ENCODE results near the gene CD46. TPM values are rescaled to one million over a fixed set of nuclear protein-coding genes. Genes with fewer than 3 reads are reported as not detected.
A peak's percentile ranks its signal among the peaks of the same experiment; 100 is the strongest.

CD46 gene
- total and polyA plus RNA-seq, 2 donors, result 69.7 to 152 TPM

- Histone ChIP-seq H3K27me3 (ENCODE audit: control insufficient read depth in 2 of 2, insufficient read depth in 1 of 2, low read length in 1 of 2) (no peaks in the 10 kb centered on the region), H3K36me3 (ENCODE audit: control insufficient read depth in 2 of 2, insufficient read depth in 2 of 2, low read length in 1 of 2) (peaks cover 0 to 38% of the 10 kb centered on the region in 2 donors), H3K4me1 (ENCODE audit: control insufficient read depth in 2 of 2, insufficient read depth in 2 of 2, low read length in 2 of 2) (no peaks in the 10 kb centered on the region), H3K4me3 (ENCODE audit: low read length in 2 of 2) (no peak overlapping the region), H3K9me3 (ENCODE audit: control insufficient read depth in 2 of 2, insufficient read depth in 1 of 2, low read length in 1 of 2) (no peaks in the 10 kb centered on the region), H3K27ac (ENCODE audit: low read depth in 1 of 2, low read length in 1 of 2) (no peak overlapping the region)
- no peak for DNase-seq (ENCODE audit: low read depth in 6 of 9, low spot score in 9 of 9)
- 98% methylated on average over 1 of the region's 1 CpG for WGBS
Observed at GRCh38 chr1:207781312-207781711, 29.5 kb downstream of the CD46 start.

- Histone ChIP-seq H3K4me3 (ENCODE audit: low read length in 2 of 2) (no peak overlapping the region), H3K4me1 (ENCODE audit: control insufficient read depth in 2 of 2, insufficient read depth in 2 of 2, low read length in 2 of 2) (no peaks in the 10 kb centered on the region), H3K9me3 (ENCODE audit: control insufficient read depth in 2 of 2, insufficient read depth in 1 of 2, low read length in 1 of 2) (no peaks in the 10 kb centered on the region), H3K27me3 (ENCODE audit: control insufficient read depth in 2 of 2, insufficient read depth in 1 of 2, low read length in 1 of 2) (no peaks in the 10 kb centered on the region), H3K36me3 (ENCODE audit: control insufficient read depth in 2 of 2, insufficient read depth in 2 of 2, low read length in 1 of 2) (peaks cover 9 to 36% of the 10 kb centered on the region in 2 donors), H3K27ac (ENCODE audit: low read depth in 1 of 2, low read length in 1 of 2) (no peak overlapping the region)
- DNase-seq (ENCODE audit: low read depth in 6 of 9, low spot score in 9 of 9), result no peak
Observed at GRCh38 chr1:207787776-207788175, 35.9 kb downstream of the CD46 start.

- Histone ChIP-seq H3K4me1 (ENCODE audit: control insufficient read depth in 2 of 2, insufficient read depth in 2 of 2, low read length in 2 of 2) (no peaks in the 10 kb centered on the region), H3K27me3 (ENCODE audit: control insufficient read depth in 2 of 2, insufficient read depth in 1 of 2, low read length in 1 of 2) (no peaks in the 10 kb centered on the region), H3K4me3 (ENCODE audit: low read length in 2 of 2) (no peak overlapping the region), H3K27ac (ENCODE audit: low read depth in 1 of 2, low read length in 1 of 2) (no peak overlapping the region), H3K9me3 (ENCODE audit: control insufficient read depth in 2 of 2, insufficient read depth in 1 of 2, low read length in 1 of 2) (no peaks in the 10 kb centered on the region), H3K36me3 (ENCODE audit: control insufficient read depth in 2 of 2, insufficient read depth in 2 of 2, low read length in 1 of 2) (peaks cover 12 to 31% of the 10 kb centered on the region in 2 donors)
- 97% methylated on average over 4 of the region's 4 CpGs for WGBS
- DNase-seq (ENCODE audit: low read depth in 6 of 9, low spot score in 9 of 9), result no peak
Observed at GRCh38 chr1:207789386-207789785, 37.5 kb downstream of the CD46 start.

GRCh38 chr1:207789792-207790787 is 38.2 kb downstream of the CD46 start:
- no peak overlapping the region for H3K27ac ChIP-seq (ENCODE audit: low read depth in 1 of 2, low read length in 1 of 2)
- no peaks in the 10 kb centered on the region for H3K9me3 ChIP-seq (ENCODE audit: control insufficient read depth in 2 of 2, insufficient read depth in 1 of 2, low read length in 1 of 2)
- no peak for DNase-seq (ENCODE audit: low read depth in 6 of 9, low spot score in 9 of 9)
- peaks cover 12 to 31% of the 10 kb centered on the region in 2 donors for H3K36me3 ChIP-seq (ENCODE audit: control insufficient read depth in 2 of 2, insufficient read depth in 2 of 2, low read length in 1 of 2)
- H3K27me3 ChIP-seq (ENCODE audit: control insufficient read depth in 2 of 2, insufficient read depth in 1 of 2, low read length in 1 of 2), result no peaks in the 10 kb centered on the region
- H3K4me3 ChIP-seq (ENCODE audit: low read length in 2 of 2), result no peak overlapping the region
- 93% methylated on average over 8 of the region's 8 CpGs for WGBS
- H3K4me1 ChIP-seq (ENCODE audit: control insufficient read depth in 2 of 2, insufficient read depth in 2 of 2, low read length in 2 of 2), result no peaks in the 10 kb centered on the region

- H3K27ac ChIP-seq (ENCODE audit: low read depth in 1 of 2, low read length in 1 of 2), result no peak overlapping the region
- no peak for DNase-seq (ENCODE audit: low read depth in 6 of 9, low spot score in 9 of 9)
- no peak overlapping the region for H3K4me3 ChIP-seq (ENCODE audit: low read length in 2 of 2)
- no peaks in the 10 kb centered on the region for H3K4me1 ChIP-seq (ENCODE audit: control insufficient read depth in 2 of 2, insufficient read depth in 2 of 2, low read length in 2 of 2)
- H3K9me3 ChIP-seq (ENCODE audit: control insufficient read depth in 2 of 2, insufficient read depth in 1 of 2, low read length in 1 of 2), result no peaks in the 10 kb centered on the region
- 98% methylated on average over 7 of the region's 7 CpGs for WGBS
- peaks cover 12 to 38% of the 10 kb centered on the region in 2 donors for H3K36me3 ChIP-seq (ENCODE audit: control insufficient read depth in 2 of 2, insufficient read depth in 2 of 2, low read length in 1 of 2)
- H3K27me3 ChIP-seq (ENCODE audit: control insufficient read depth in 2 of 2, insufficient read depth in 1 of 2, low read length in 1 of 2), result no peaks in the 10 kb centered on the region
Observed at GRCh38 chr1:207791290-207791689, 39.4 kb downstream of the CD46 start.

GRCh38 chr1:207793327-207793726 is 41.5 kb downstream of the CD46 start:
- no peak for DNase-seq (ENCODE audit: low read depth in 6 of 9, low spot score in 9 of 9)
- no peak overlapping the region for H3K27ac ChIP-seq (ENCODE audit: low read depth in 1 of 2, low read length in 1 of 2)
- H3K36me3 ChIP-seq (ENCODE audit: control insufficient read depth in 2 of 2, insufficient read depth in 2 of 2, low read length in 1 of 2), result peaks cover 12 to 28% of the 10 kb centered on the region in 2 donors
- no peaks in the 10 kb centered on the region for H3K9me3 ChIP-seq (ENCODE audit: control insufficient read depth in 2 of 2, insufficient read depth in 1 of 2, low read length in 1 of 2)
- H3K4me1 ChIP-seq (ENCODE audit: control insufficient read depth in 2 of 2, insufficient read depth in 2 of 2, low read length in 2 of 2), result peaks cover 0 to 3% of the 10 kb centered on the region in 2 donors
- no peak overlapping the region for H3K4me3 ChIP-seq (ENCODE audit: low read length in 2 of 2)
- H3K27me3 ChIP-seq (ENCODE audit: control insufficient read depth in 2 of 2, insufficient read depth in 1 of 2, low read length in 1 of 2), result no peaks in the 10 kb centered on the region

- 95% methylated on average over 2 of the region's 2 CpGs for WGBS
- H3K4me3 ChIP-seq (ENCODE audit: low read length in 2 of 2), result no peak overlapping the region
- DNase-seq (ENCODE audit: low read depth in 6 of 9, low spot score in 9 of 9), result no peak
- peaks cover 12 to 25% of the 10 kb centered on the region in 2 donors for H3K36me3 ChIP-seq (ENCODE audit: control insufficient read depth in 2 of 2, insufficient read depth in 2 of 2, low read length in 1 of 2)
- H3K27ac ChIP-seq (ENCODE audit: low read depth in 1 of 2, low read length in 1 of 2), result no peak overlapping the region
- H3K4me1 ChIP-seq (ENCODE audit: control insufficient read depth in 2 of 2, insufficient read depth in 2 of 2, low read length in 2 of 2), result peaks cover 4 to 14% of the 10 kb centered on the region in 2 donors
- no peaks in the 10 kb centered on the region for H3K27me3 ChIP-seq (ENCODE audit: control insufficient read depth in 2 of 2, insufficient read depth in 1 of 2, low read length in 1 of 2)
- no peaks in the 10 kb centered on the region for H3K9me3 ChIP-seq (ENCODE audit: control insufficient read depth in 2 of 2, insufficient read depth in 1 of 2, low read length in 1 of 2)
Observed at GRCh38 chr1:207794861-207795260, 43.0 kb downstream of the CD46 start.

GRCh38 chr1:207797229-207797973 is 45.5 kb downstream of the CD46 start:
- H3K27ac ChIP-seq (ENCODE audit: low read depth in 1 of 2, low read length in 1 of 2), result no peak overlapping the region
- H3K27me3 ChIP-seq (ENCODE audit: control insufficient read depth in 2 of 2, insufficient read depth in 1 of 2, low read length in 1 of 2), result no peaks in the 10 kb centered on the region
- DNase-seq (ENCODE audit: low read depth in 6 of 9, low spot score in 9 of 9), result peak; percentile 21 to 82 (median 62)
- 60% methylated on average over 7 of the region's 7 CpGs for WGBS
- H3K4me1 ChIP-seq (ENCODE audit: control insufficient read depth in 2 of 2, insufficient read depth in 2 of 2, low read length in 2 of 2), result peaks cover 4 to 19% of the 10 kb centered on the region in 2 donors
- no peaks in the 10 kb centered on the region for H3K9me3 ChIP-seq (ENCODE audit: control insufficient read depth in 2 of 2, insufficient read depth in 1 of 2, low read length in 1 of 2)
- H3K4me3 ChIP-seq (ENCODE audit: low read length in 2 of 2), result no peak overlapping the region
- H3K36me3 ChIP-seq (ENCODE audit: control insufficient read depth in 2 of 2, insufficient read depth in 2 of 2, low read length in 1 of 2), result peaks cover 19 to 45% of the 10 kb centered on the region in 2 donors

- Histone ChIP-seq H3K36me3 (ENCODE audit: control insufficient read depth in 2 of 2, insufficient read depth in 2 of 2, low read length in 1 of 2) (peaks cover 24 to 51% of the 10 kb centered on the region in 2 donors), H3K4me3 (ENCODE audit: low read length in 2 of 2) (no peak overlapping the region), H3K27me3 (ENCODE audit: control insufficient read depth in 2 of 2, insufficient read depth in 1 of 2, low read length in 1 of 2) (no peaks in the 10 kb centered on the region), H3K27ac (ENCODE audit: low read depth in 1 of 2, low read length in 1 of 2) (no peak overlapping the region), H3K9me3 (ENCODE audit: control insufficient read depth in 2 of 2, insufficient read depth in 1 of 2, low read length in 1 of 2) (no peaks in the 10 kb centered on the region), H3K4me1 (ENCODE audit: control insufficient read depth in 2 of 2, insufficient read depth in 2 of 2, low read length in 2 of 2) (peaks cover 4 to 19% of the 10 kb centered on the region in 2 donors)
- 18% methylated on average over 6 of the region's 6 CpGs for WGBS
- peak in 1 of 9 donors; percentile 40 for DNase-seq (ENCODE audit: low read depth in 6 of 9, low spot score in 9 of 9)
Observed at GRCh38 chr1:207798847-207799246, 47.0 kb downstream of the CD46 start.
